LNCAP (cell line): ENCODE data around the gene SLAMF1.

Source experiments
- TF ChIP-seq, protein P1 (sequence below): fragments of 450-650 bp; IDR thresholded peaks from 2 replicates; pipeline ENCODE4 v1.5.1; 2017; ENCODE audit warnings: mild to moderate bottlenecking

Gene SLAMF1

GRCh38 chr1:160567341-160567740 is 79.5 kb downstream of the SLAMF1 start:
- TF ChIP-seq, protein P1, sequence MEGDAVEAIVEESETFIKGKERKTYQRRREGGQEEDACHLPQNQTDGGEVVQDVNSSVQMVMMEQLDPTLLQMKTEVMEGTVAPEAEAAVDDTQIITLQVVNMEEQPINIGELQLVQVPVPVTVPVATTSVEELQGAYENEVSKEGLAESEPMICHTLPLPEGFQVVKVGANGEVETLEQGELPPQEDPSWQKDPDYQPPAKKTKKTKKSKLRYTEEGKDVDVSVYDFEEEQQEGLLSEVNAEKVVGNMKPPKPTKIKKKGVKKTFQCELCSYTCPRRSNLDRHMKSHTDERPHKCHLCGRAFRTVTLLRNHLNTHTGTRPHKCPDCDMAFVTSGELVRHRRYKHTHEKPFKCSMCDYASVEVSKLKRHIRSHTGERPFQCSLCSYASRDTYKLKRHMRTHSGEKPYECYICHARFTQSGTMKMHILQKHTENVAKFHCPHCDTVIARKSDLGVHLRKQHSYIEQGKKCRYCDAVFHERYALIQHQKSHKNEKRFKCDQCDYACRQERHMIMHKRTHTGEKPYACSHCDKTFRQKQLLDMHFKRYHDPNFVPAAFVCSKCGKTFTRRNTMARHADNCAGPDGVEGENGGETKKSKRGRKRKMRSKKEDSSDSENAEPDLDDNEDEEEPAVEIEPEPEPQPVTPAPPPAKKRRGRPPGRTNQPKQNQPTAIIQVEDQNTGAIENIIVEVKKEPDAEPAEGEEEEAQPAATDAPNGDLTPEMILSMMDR, result no peak

DNA sequence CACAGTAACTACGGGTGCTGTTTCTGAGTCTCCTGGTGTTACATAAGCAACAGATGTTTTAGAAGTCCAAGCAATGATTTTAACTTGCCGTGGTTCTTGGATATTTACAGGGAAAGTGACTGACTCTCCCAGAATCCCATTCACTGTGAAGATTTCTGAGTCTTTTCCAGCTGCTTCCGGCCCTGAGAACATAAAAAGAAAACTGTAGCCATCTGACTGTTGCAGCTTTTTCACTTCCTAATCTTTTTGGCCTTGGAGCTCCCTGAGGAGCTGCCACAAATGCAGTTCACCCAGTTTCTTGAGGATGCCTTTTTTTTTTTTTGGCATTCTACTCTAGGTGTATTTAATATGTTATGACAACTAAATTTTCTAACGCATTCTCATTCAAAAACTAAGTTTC is 81.3 kb downstream of the SLAMF1 start:
- TF ChIP-seq, protein P1, result no peak

DNA sequence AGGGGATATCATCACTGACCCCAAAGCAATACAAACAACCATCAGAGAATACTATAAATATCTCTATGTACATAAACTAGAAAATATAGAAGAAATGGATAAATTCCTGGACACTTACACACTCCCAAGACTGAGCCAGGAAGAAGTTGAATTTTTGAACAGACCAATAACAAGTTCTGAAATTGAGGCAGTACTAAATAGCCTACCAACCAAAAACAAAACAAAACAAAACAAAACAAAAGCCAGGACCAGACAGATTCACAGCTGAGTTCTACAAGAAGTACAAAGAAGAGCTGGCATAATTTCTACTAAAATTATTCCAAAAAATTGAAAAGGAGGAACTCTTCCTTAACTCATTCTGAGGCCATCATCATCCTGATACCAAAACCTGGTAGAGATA is 86.0 kb downstream of the SLAMF1 start:
- TF ChIP-seq, protein P1, result no peak

- TF ChIP-seq, protein P1, result no peak
Observed at GRCh38 chr1:160560045-160560705, 86.7 kb downstream of the SLAMF1 start.

DNA sequence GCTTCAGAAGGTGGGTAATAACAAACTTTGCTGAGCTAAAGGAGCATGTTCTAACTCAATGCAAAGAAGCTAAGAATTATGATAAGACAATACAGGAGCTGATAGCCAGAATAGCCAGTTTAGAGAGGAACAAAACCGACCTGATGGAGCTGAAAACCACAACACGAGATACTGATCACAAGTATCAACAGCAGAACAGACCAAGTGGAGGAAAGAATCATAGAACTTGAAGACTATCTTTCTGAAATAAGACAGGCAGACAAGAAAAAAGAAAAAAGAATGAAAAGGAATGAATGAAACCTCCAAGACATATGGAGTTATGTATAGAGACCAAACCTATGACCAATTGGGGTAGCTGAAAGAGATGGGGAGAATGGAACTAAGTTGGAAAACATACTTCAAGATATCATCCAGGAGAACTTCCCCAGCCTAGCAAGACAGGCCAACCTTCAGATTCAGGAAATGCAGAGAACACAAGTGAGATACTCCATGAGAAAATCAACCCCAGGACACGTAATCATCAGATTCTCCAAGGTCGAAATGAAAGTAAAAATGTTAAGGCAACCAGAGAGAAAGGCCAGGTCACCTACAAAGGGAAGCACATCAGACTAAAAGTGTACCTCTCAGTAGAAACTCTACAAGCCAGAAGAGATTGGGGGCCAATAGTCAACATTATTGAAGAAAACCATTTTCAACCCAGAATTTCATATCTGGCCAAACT is 88.0 kb downstream of the SLAMF1 start:
- TF ChIP-seq, protein P1, result no peak
